CD4-positive, alpha-beta T cell treated with Interleukin-6 for 4 hours (primary cell): ENCODE data around the gene HIF1AN.

Source experiments
- DNase-seq: peaks from one replicate; pipeline ENCODE4 v3.0.0-alpha.2; 2020; ENCODE audit warnings: mixed read lengths

HIF1AN gene

DNA sequence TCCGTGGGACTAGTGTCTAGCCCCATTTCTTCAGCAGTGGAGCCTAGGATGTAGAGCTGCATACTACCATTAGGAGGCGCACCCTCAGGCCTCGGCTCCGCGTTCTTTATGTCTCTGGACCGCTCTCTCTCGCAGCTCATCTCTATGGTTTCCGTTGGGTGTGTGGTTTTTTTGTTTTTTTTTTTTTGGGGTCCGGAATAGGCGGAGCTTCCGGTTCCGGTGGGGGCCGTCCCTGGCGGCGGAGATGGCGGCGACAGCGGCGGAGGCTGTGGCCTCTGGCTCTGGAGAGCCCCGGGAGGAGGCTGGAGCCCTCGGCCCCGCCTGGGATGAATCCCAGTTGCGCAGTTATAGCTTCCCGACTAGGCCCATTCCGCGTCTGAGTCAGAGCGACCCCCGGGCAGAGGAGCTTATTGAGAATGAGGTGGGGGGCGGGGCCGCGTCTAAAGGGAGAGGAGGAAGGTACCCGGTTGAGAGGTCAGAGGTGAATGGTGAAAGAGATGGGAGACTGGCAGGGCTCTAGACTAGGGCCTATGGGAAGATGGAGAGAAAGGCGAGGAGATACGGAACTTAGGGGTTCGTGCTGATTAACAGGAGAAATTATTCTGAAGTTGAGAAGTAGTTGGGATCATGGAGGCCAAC is at the start of gene HIF1AN:
HIF1AN (plus strand) TSS at position 229 of the 639 bp plus-strand sequence; CDS start at position 245, 16 bp downstream.
- peak; percentile 92 for DNase-seq

GRCh38 chr10:100487529-100487928 is 48.2 kb upstream of the HIF1AN start:
- DNase-seq = no peak

GRCh38 chr10:100489396-100489795 is 46.3 kb upstream of the HIF1AN start:
- DNase-seq = no peak

- DNase-seq = no peak
Observed at GRCh38 chr10:100490531-100490930, 45.2 kb upstream of the HIF1AN start.

- no peak for DNase-seq
Observed at GRCh38 chr10:100496567-100496966, 39.2 kb upstream of the HIF1AN start.

DNA sequence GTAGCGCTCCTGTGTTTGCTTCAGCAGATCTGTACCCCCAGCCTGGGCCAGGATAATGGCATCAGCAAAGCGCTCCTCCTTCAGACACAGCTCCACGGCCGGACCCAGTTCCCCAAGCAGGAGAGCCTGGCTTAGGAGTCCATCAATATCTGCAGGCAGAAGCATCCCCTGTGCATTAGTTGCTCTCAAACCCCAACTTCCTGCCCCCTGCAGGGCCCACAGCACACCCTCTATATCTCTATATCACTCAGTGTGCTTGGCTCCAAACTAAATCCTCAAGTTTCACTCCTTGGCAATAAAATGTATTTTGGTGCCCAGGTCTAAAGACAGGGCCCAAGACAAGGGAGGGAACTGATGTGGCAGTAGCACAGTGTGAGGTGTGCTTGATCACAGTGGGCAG is 37.7 kb upstream of the HIF1AN start:
- no peak for DNase-seq

- no peak for DNase-seq
Observed at GRCh38 chr10:100501423-100501822, 34.3 kb upstream of the HIF1AN start.

DNA sequence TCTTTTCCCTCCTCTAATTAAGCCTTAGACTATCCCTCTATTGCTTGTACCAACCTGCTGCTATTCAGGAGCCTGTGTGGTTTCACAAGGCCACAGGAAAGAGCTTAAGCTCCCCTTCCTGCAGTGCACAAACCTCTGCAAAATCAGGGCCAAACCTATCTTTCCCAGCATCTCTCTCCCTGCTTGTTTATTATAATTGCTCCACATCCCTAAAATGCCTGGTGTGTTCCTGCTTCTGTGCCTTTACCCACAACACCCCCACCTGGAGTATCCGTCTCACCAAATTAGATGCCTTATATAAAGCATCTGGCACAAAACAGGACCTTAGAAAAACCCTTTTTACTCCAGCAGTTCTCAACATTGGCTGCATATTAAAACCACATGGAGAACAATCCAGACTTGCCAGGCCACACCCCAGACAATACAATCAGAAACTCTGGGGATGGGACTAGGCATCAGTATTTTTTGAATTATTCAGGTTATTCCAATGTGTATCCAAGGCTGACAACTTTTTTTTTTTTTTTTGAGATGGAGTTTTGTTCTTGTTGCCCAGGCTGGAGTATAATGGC is 32.7 kb upstream of the HIF1AN start:
- no peak for DNase-seq

DNA sequence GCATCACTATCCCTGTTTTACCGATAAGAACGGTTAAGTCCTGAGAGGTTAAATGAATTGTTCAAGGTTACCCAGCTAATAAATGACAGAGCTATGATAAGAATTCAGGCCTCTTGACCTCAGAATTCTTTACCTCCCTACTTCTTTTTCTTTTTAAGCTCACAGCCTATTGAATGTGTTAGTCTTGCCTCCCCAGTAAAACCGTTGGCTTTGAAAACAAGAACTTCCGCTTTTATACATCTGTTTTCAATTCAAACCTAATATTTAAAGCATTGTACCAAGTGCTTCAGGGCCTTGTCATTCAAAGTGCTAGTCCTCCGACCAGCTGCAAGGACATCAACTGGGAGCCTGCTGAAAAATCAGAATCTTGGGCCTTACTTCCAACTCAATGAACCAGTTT is 31.6 kb upstream of the HIF1AN start:
- DNase-seq = no peak

DNA sequence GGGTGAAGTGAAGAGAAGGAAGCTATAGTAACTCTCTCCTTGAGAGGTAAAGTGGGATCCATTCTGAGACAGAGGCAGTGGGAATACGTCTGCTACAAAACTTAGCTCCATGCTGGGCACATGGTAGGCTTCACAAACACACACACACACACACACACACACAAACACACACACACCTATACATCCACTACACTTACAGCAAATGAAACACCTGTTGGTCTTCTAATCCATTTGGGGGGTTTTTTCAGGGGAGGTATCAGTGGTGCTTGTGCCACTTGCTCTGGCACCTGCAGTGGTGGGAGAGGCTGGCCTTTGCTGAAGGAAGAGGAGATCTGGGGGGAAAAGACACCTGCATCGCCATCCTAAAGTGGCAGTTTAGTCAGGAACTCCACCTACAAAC is 30.6 kb upstream of the HIF1AN start:
- DNase-seq = no peak

- DNase-seq = no peak
Observed at GRCh38 chr10:100506596-100507356, 29.0 kb upstream of the HIF1AN start.

DNA sequence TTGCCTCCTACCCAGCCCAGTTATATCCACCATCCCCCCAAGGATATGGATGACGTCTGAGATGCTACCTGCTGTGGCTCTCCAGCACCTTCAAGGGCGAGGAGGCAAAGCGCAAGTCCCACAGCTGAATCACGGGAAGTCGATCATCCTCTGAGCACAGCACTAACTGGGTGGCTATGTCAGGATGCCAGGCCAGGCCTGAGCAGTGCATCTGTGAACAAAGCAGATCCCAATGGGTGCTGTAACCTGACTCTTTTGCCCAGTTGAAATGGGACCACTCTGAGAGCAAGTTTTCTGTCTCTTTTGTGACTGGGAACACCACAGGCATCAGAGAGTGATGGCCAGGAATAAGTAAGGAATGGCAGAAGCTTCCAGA is 28.4 kb upstream of the HIF1AN start:
- DNase-seq = no peak

GRCh38 chr10:100508266-100508665 is 27.5 kb upstream of the HIF1AN start:
- no peak for DNase-seq

- peak; percentile 59 for DNase-seq
Observed at GRCh38 chr10:100508691-100509150, 27.0 kb upstream of the HIF1AN start.

- DNase-seq = peak; percentile 68
Observed at GRCh38 chr10:100509241-100509840, 26.4 kb upstream of the HIF1AN start.

GRCh38 chr10:100510533-100511308 is 25.0 kb upstream of the HIF1AN start:
- DNase-seq = peak; percentile 75

DNA sequence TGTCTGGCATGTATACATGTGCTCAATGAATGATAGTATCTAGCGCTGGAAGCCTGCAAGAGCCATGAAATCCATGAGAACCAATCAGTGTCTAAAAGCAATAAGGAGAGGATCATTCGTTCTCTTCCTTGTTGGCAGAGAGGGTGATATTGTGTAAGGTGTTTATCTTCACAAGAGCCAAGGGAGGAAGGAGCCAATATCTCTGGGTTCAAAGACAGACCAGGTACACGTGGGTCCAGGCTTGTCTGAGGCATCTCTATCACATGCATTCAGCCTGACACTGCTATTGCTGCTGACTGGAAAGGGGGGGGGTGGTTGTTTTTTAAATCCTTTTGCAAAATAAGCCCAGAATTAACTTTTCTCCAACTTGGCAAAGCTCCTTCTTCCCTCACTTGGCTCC is 20.1 kb upstream of the HIF1AN start:
- no peak for DNase-seq

GRCh38 chr10:100516847-100517246 is 18.9 kb upstream of the HIF1AN start:
- no peak for DNase-seq

GRCh38 chr10:100518761-100519241 is 16.9 kb upstream of the HIF1AN start:
- DNase-seq = peak; percentile 74

- DNase-seq = no peak
Observed at GRCh38 chr10:100519311-100520051, 16.3 kb upstream of the HIF1AN start, which contains the start of gene SEC31B. TSS of gene SEC31B (minus strand) at chr10:100519861. CDS start at chr10:100516952, 2,909 bp downstream.

DNA sequence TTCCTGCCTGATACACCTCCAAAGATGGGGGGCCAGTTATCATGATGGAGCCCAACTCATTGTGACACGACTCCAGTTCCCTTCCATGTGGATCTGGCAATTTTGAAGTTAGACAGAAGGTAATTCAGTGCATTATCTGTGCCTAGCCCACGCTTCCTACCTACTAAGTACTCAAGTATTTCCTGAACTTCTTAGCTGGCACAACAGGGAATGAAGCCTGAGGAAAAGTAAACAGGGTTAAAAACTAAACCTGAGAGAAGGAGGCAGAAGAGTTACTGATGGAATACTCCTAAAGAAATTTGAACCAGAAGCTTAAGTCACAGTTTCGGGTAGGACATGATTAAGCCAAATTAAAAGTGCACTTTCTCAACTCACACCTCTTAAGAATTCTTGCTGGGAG is 14.9 kb upstream of the HIF1AN start:
- no peak for DNase-seq
